Uterus (tissue), 4 donors: Measurements from ENCODE around the gene SCN7A. TPM values are rescaled to one million over a fixed set of nuclear protein-coding genes. Genes with fewer than 3 reads are reported as not detected.

ENCODE experiments used
- DNase-seq, 2 donors: peaks; one replicate each; pipeline ENCODE4 v3.0.0-alpha.2; 2019 to 2020
- H3K27ac ChIP-seq, 2 donors: fragments of 200-600 bp; sonication (generic); 1 replicate in 1 of 2; 2 replicates in 1 of 2; pipeline ENCODE4 v1.5.1; 2016 to 2018
- H3K27me3 ChIP-seq, 2 donors: fragments of 200-600 bp; sonication (generic); one replicate each; pipeline ENCODE4 v1.5.1; 2018 to 2019; ENCODE audit warnings: control low read depth in 1 of 2
- H3K36me3 ChIP-seq, 2 donors: fragments of 200-600 bp; sonication (generic); one replicate each; pipeline ENCODE4 v1.5.1; 2019; ENCODE audit warnings: control low read depth in 1 of 2
- H3K4me1 ChIP-seq, 2 donors: fragments of 200-600 bp; sonication (generic); one replicate each; pipeline ENCODE4 v1.5.1; 2018 to 2019; ENCODE audit warnings: control low read depth in 1 of 2
- H3K4me3 ChIP-seq, 2 donors: fragments of 200-600 bp; sonication (generic); 1 replicate in 1 of 2; 2 replicates in 1 of 2; pipeline ENCODE4 v1.5.1; 2018 to 2019; ENCODE audit warnings: mild to moderate bottlenecking in 1 of 2
- H3K9me3 ChIP-seq, 2 donors: fragments of 200-600 bp; sonication (generic); one replicate each; pipeline ENCODE4 v1.5.1; 2019; ENCODE audit warnings: control low read depth in 1 of 2
- CTCF ChIP-seq, 4 experiments: fragments of 200-600 bp in 2 of 4; fragments of 450-650 bp in 2 of 4; sonication (generic) in 2 of 4; IDR thresholded peaks; one replicate each; pipeline ENCODE4 v1.5.1; 2016 to 2019; ENCODE audit warnings: antibody characterized with exemption in 4 of 4, mild to moderate bottlenecking in 2 of 4, moderate library complexity in 1 of 4
- POLR2A ChIP-seq, 2 donors: fragments of 450-650 bp; IDR thresholded peaks; one replicate each; pipeline ENCODE4 v1.6.1; 2016; ENCODE audit warnings: antibody characterized with exemption in 2 of 2, mild to moderate bottlenecking in 1 of 2, moderate library complexity in 1 of 2
- intact Hi-C: fragments of 100-400 bp; cut with DNase I; formaldehyde crosslinking; loops from one replicate; pipeline ENCODE4 v1.15.1; 2023; ENCODE audit warnings: low total_unique reads
- total RNA-seq, 4 donors: library from RNA; depleted of rRNA in 3 of 4; stranded (reverse); fragments of >200 nt in 3 of 4; gene quantifications; one replicate each; pipeline versions ENCODE4 v1.1.0 to v1.2.4, GENCODE V29; 2014 to 2023
- donor health status: DM: yes; HTN: yes; CAD: no.

SCN7A gene
- total RNA-seq, 4 donors from 2014 or later, result 40.0 to 74.1 (median 48.4) TPM

- no peaks in the 10 kb centered on the region for H3K36me3 ChIP-seq
- intact Hi-C loops, result no loop called here
- no peak for DNase-seq
- no peak overlapping the region for H3K4me3 ChIP-seq
- H3K27me3 ChIP-seq, result no peaks in the 10 kb centered on the region
- no peaks in the 10 kb centered on the region for H3K9me3 ChIP-seq
- H3K4me1 ChIP-seq, result no peaks in the 10 kb centered on the region
- H3K27ac ChIP-seq, result no peak overlapping the region
- TF ChIP-seq POLR2A (IDR thresholded peaks at IDR 0.05) (no peak), CTCF (IDR thresholded peaks at IDR 0.05) (no peak)
These were observed 60.6 kb downstream of the SCN7A start for GRCh38 chr2:166433457-166433856.

GRCh38 chr2:166432331-166432730 lies 61.7 kb downstream of the SCN7A start:
- H3K4me3 ChIP-seq, result no peak overlapping the region
- no peak for DNase-seq
- no peak overlapping the region for H3K27ac ChIP-seq
- no peaks in the 10 kb centered on the region for H3K36me3 ChIP-seq
- TF ChIP-seq CTCF (IDR thresholded peaks at IDR 0.05) (no peak), POLR2A (IDR thresholded peaks at IDR 0.05) (no peak)
- no peaks in the 10 kb centered on the region for H3K9me3 ChIP-seq
- intact Hi-C loops, result no loop called here
- H3K27me3 ChIP-seq, result no peaks in the 10 kb centered on the region
- H3K4me1 ChIP-seq, result no peaks in the 10 kb centered on the region

GRCh38 chr2:166424841-166425240 lies 69.2 kb downstream of the SCN7A start:
- Histone ChIP-seq H3K4me3 (no peak overlapping the region), H3K4me1 (no peaks in the 10 kb centered on the region), H3K27me3 (peaks cover 0 to 3% of the 10 kb centered on the region in 2 donors), H3K36me3 (no peaks in the 10 kb centered on the region), H3K9me3 (no peaks in the 10 kb centered on the region), H3K27ac (no peak overlapping the region)
- intact Hi-C loops, result no loop called here
- no peak for DNase-seq
- TF ChIP-seq CTCF (IDR thresholded peaks at IDR 0.05), result no peak
- no peak for TF ChIP-seq POLR2A (IDR thresholded peaks at IDR 0.05)

GRCh38 chr2:166419616-166419934 lies 74.5 kb downstream of the SCN7A start:
- H3K27ac ChIP-seq, result no peak overlapping the region
- TF ChIP-seq CTCF (IDR thresholded peaks at IDR 0.05), result no peak
- TF ChIP-seq POLR2A (IDR thresholded peaks at IDR 0.05), result no peak
- no peak overlapping the region for H3K4me3 ChIP-seq
- H3K9me3 ChIP-seq, result no peaks in the 10 kb centered on the region
- intact Hi-C loops, result no loop called here
- no peaks in the 10 kb centered on the region for H3K36me3 ChIP-seq
- no peaks in the 10 kb centered on the region for H3K4me1 ChIP-seq
- peaks cover 0 to 3% of the 10 kb centered on the region in 2 donors for H3K27me3 ChIP-seq
- DNase-seq, result no peak

GRCh38 chr2:166418853-166419615 lies 75.0 kb downstream of the SCN7A start:
- TF ChIP-seq POLR2A (IDR thresholded peaks at IDR 0.05) (no peak), CTCF (IDR thresholded peaks at IDR 0.05) (no peak)
- Histone ChIP-seq H3K27ac (no peak overlapping the region), H3K4me3 (no peak overlapping the region), H3K36me3 (no peaks in the 10 kb centered on the region), H3K4me1 (no peaks in the 10 kb centered on the region), H3K27me3 (peaks cover 0 to 3% of the 10 kb centered on the region in 2 donors), H3K9me3 (no peaks in the 10 kb centered on the region)
- DNase-seq, result no peak
- intact Hi-C loops, result no loop called here
